Ammon's horn (tissue), 1 donor: Measurements from ENCODE around the gene LSG1.
"Not testable (repeated sequence)": the region's sequence is repeated elsewhere in the genome, so short reads cannot be mapped to it uniquely, and the experiment has no call there.

Experiments
- DNase-seq: peaks from one replicate; pipeline ENCODE4 v3.0.0-alpha.2; 2016; ENCODE audit warnings: low spot score

LSG1 gene

GRCh38 chr3:194654443-194654842 lies 17.5 kb downstream of the LSG1 start:
- DNase-seq: no peak

- DNase-seq: no peak
Measured at GRCh38 chr3:194647747-194648146, 24.2 kb downstream of the LSG1 start.

GRCh38 chr3:194642769-194643168 lies 29.2 kb downstream of the LSG1 start:
- DNase-seq: no peak

GRCh38 chr3:194640829-194641228 lies 31.2 kb downstream of the LSG1 start:
- no peak for DNase-seq

GRCh38 chr3:194638991-194639605 lies 32.9 kb downstream of the LSG1 start:
- no peak for DNase-seq

- DNase-seq: no peak
Measured at GRCh38 chr3:194637541-194638400, 34.2 kb downstream of the LSG1 start.

- DNase-seq: no peak
Measured at GRCh38 chr3:194637066-194637465, 34.9 kb downstream of the LSG1 start.

GRCh38 chr3:194633349-194634004 lies 38.5 kb downstream of the LSG1 start, which contains the start of gene TMEM44:
TMEM44 (minus strand) TSS chr3:194633419; CDS start chr3:194633215, 204 bp downstream.
- DNase-seq: peak; percentile 36

GRCh38 chr3:194632809-194633348 lies 39.1 kb downstream of the LSG1 start:
- DNase-seq: no peak

- DNase-seq: no peak
Measured at GRCh38 chr3:194632226-194632808, 39.7 kb downstream of the LSG1 start.

- no peak for DNase-seq
Measured at GRCh38 chr3:194631696-194632095, 40.3 kb downstream of the LSG1 start.

GRCh38 chr3:194630681-194631080 lies 41.3 kb downstream of the LSG1 start:
- not testable (repeated sequence) for DNase-seq

- no peak for DNase-seq
Measured at GRCh38 chr3:194624956-194625355, 47.0 kb downstream of the LSG1 start.

- DNase-seq: peak; percentile 24
Measured at GRCh38 chr3:194623449-194624290, 48.3 kb downstream of the LSG1 start.

- DNase-seq: no peak
Measured at GRCh38 chr3:194622621-194623340, 49.2 kb downstream of the LSG1 start.

GRCh38 chr3:194621947-194622346 lies 50.0 kb downstream of the LSG1 start:
- DNase-seq: no peak

GRCh38 chr3:194620196-194620595 lies 51.8 kb downstream of the LSG1 start:
- no peak for DNase-seq

- no peak for DNase-seq
Measured at GRCh38 chr3:194619741-194620140, 52.2 kb downstream of the LSG1 start.

- no peak for DNase-seq
Measured at GRCh38 chr3:194618858-194619608, 53.0 kb downstream of the LSG1 start.

- DNase-seq: no peak
Measured at GRCh38 chr3:194617827-194618226, 54.2 kb downstream of the LSG1 start.
